Measurements from ENCODE around the gene CYLD.

Gene CYLD

GRCh38 chr16:50711862-50712559 is 29.9 kb upstream of the CYLD start:
- TF ChIP-seq CTCF (IDR thresholded peaks at IDR 0.05; ENCODE audit: low read depth, low read length): no peak
- DNase-seq (ENCODE audit: low read depth in 2 of 2): no peak
- no peak overlapping the region for H3K4me3 ChIP-seq (replicated peaks in 1 of 2; ENCODE audit: low read depth in 2 of 2, low read length in 2 of 2)

- no peak for TF ChIP-seq CTCF (IDR thresholded peaks at IDR 0.05; ENCODE audit: low read depth, low read length)
- DNase-seq (ENCODE audit: low read depth in 2 of 2): peak in 1 of 2 donors; percentile 41
- no peak overlapping the region for H3K4me3 ChIP-seq (replicated peaks in 1 of 2; ENCODE audit: low read depth in 2 of 2, low read length in 2 of 2)
Measured at GRCh38 chr16:50712560-50712898, 29.4 kb upstream of the CYLD start.

GRCh38 chr16:50712956-50713355 is 28.9 kb upstream of the CYLD start:
- DNase-seq (ENCODE audit: low read depth in 2 of 2): no peak
- no peak overlapping the region for H3K4me3 ChIP-seq (replicated peaks in 1 of 2; ENCODE audit: low read depth in 2 of 2, low read length in 2 of 2)
- TF ChIP-seq CTCF (IDR thresholded peaks at IDR 0.05; ENCODE audit: low read depth, low read length): no peak

GRCh38 chr16:50717091-50717490 is 24.8 kb upstream of the CYLD start:
- H3K4me3 ChIP-seq (replicated peaks in 1 of 2; ENCODE audit: low read depth in 2 of 2, low read length in 2 of 2): no peak overlapping the region
- DNase-seq (ENCODE audit: low read depth in 2 of 2): no peak
- no peak for TF ChIP-seq CTCF (IDR thresholded peaks at IDR 0.05; ENCODE audit: low read depth, low read length)

- no peak for TF ChIP-seq CTCF (IDR thresholded peaks at IDR 0.05; ENCODE audit: low read depth, low read length)
- no peak for DNase-seq (ENCODE audit: low read depth in 2 of 2)
- no peak overlapping the region for H3K4me3 ChIP-seq (replicated peaks in 1 of 2; ENCODE audit: low read depth in 2 of 2, low read length in 2 of 2)
Measured at GRCh38 chr16:50717494-50717893, 24.4 kb upstream of the CYLD start.

GRCh38 chr16:50718061-50718760 is 23.7 kb upstream of the CYLD start:
- no peak overlapping the region for H3K4me3 ChIP-seq (replicated peaks in 1 of 2; ENCODE audit: low read depth in 2 of 2, low read length in 2 of 2)
- no peak for TF ChIP-seq CTCF (IDR thresholded peaks at IDR 0.05; ENCODE audit: low read depth, low read length)
- peak; percentile 34 to 43 for DNase-seq (ENCODE audit: low read depth in 2 of 2)

All from cardiac fibroblast (primary cell).